A549 (cell line): ENCODE measurements around the gene CYP1B1.

Experiments
- BHLHE40 ChIP-seq: IDR thresholded peaks from 2 replicates; pipeline ENCODE4 v1.6.1; 2012; ENCODE audit warnings: low read depth, low read length, inconsistent platforms
- CTCF ChIP-seq: fragments of >200 bp; sonication (Bioruptor Twin); formaldehyde crosslinking; IDR thresholded peaks from 3 replicates; pipeline ENCODE4 v1.5.1; 2016
- ELK1 ChIP-seq: fragments of 150-350 bp; IDR thresholded peaks from 2 replicates; pipeline ENCODE4 v1.6.1; 2014; ENCODE audit warnings: low read depth, mild to moderate bottlenecking, low read length
- EP300 ChIP-seq, 2 experiments: fragments of >200 bp; sonication (Bioruptor Twin); formaldehyde crosslinking; IDR thresholded peaks; 2 replicates in 1 of 2; 3 replicates in 1 of 2; pipeline ENCODE4 v1.6.1; 2016 to 2017
- JUN ChIP-seq, 2 experiments: fragments of >200 bp; sonication (Bioruptor Twin); formaldehyde crosslinking; IDR thresholded peaks; 2 replicates in 1 of 2; 3 replicates in 1 of 2; pipeline ENCODE4 v1.6.1; 2016 to 2017
- REST ChIP-seq: fragments of 200-600 bp; sonication (generic); IDR thresholded peaks from 2 replicates; pipeline ENCODE4 v1.6.1; 2016; ENCODE audit warnings: antibody characterized with exemption, mild to moderate bottlenecking, moderate library complexity
- ZC3H11A ChIP-seq: fragments of 450-650 bp; IDR thresholded peaks from 2 replicates; pipeline ENCODE4 v1.6.1; 2014; ENCODE audit warnings: antibody characterized with exemption, mild to moderate bottlenecking

GRCh38 chr2:38064801-38065501 lies 11.0 kb downstream of the CYP1B1 start:
- no peak for TF ChIP-seq ELK1
- no peak for TF ChIP-seq JUN (IDR thresholded peaks at IDR 0.05)
- no peak for TF ChIP-seq CTCF
- TF ChIP-seq EP300 (IDR thresholded peaks at IDR 0.05): no peak
- TF ChIP-seq BHLHE40: no peak
- no peak for TF ChIP-seq REST
- TF ChIP-seq ZC3H11A: no peak
